HL-60/S4 treated with phorbol 12-myristate 13-acetate at 8.2 ng/mL for 4 days and 3 days (cell line): ENCODE data around the gene NCKAP5.

Experiments used
- in situ Hi-C: fragments of 300-500 bp; cut with MboI; formaldehyde crosslinking; loops from 2 replicates; pipeline ENCODE4 v1.15.0; 2022; ENCODE audit warnings: low sequenced_read_pairs

Gene NCKAP5

DNA sequence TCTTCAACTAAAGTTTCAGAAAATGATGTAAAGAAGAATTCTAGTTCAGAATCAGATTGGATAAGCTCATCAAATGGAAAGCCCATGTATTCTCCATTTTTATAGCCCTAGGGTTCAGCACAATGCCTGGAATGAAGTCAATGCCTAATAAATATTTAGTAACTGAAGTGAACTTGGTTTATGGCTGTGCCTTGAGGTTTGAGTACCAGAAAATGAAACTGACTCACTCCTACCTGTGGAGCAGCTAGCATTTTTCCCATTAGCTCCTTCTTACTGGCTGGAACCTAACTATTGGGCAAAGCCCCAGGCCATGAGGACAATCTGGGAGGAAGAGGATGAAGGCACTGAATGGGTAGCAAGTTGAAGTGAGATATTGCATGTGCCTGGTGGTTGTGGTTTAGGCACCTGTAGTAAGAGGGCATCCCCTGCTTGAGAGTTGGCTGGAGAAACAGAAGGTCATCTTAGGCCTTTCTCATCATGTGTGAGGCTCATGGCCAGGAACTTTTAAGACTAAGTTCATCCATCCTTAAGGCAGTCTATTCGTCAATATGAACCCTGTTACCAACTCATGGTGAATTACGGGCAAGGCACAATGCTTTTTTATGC lies 813.3 kb downstream of the NCKAP5 start:
- in situ Hi-C loops = no loop called here

DNA sequence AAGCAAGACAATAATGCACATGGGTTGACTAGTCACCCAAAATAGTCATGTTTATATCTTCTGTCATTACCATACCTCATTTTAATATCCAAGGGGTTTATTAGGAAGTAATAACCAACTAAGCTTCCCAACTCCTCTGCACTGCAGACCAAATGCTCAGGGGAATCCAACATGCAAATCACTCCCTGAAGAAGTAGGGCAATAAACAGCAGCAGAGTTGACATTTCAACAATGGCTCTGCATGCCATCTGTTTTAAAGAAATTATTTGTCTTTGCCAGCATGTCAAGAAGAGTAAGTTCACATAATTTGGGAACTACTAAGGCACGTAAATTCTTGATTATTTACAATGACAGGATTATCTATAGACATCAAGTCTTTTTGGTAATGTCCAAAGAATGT lies 813.9 kb downstream of the NCKAP5 start:
- in situ Hi-C loops = no loop called here

DNA sequence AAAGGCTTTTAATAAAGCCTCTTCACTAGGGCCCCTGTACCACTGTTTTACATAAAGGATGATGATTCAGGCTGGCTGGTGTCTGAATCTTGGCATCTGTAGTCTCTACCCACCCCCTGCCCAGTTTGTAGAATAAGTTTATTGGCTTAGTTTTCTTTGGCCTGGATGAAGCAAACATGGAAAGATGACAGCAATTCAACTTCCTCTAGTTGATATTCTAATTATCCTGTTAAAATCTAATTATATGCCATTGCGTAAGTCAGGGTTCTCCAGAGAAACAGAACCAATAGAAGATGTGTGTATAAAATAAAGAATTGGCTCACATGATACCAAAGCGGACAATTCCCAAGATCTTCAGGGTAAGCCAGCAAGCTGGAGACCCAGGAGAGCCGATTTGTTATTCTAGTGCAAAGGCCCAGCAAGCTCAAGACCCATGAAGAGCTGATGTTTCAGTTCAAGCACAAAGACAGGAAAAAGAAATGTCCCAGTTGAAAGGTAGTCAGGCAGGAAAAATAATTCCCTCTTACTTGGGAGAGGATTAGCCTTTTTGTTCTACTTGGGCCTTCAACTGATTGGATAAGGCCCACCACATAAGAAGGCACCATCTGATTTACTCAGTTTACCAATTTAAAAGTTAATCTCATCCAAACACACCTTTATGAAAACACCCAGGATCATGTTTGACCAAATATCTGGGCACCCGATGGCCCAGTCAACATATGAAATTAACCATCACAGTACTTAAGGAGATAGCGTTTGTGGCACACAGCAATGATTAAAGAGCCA lies 815.6 kb downstream of the NCKAP5 start:
- in situ Hi-C loops = no loop called here

DNA sequence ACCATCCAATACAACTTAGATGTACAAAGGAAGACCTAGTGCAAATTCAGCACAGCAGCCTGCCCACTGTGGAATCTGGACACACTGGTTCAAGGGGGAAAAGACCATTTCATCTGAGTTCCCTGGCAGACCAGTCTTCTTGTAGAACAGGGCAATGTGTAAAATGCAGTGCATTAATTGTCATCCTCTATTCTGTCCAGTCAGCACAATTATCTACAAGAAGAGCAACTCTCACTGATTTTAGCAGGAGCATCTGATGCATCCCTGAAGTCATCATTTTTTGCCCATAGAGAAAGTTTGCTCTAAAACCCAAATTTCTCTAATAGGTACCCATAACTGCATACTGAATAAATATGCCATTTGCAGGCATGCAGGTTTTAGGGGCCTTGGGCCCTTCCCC lies 816.4 kb downstream of the NCKAP5 start:
- in situ Hi-C loops = no loop called here

DNA sequence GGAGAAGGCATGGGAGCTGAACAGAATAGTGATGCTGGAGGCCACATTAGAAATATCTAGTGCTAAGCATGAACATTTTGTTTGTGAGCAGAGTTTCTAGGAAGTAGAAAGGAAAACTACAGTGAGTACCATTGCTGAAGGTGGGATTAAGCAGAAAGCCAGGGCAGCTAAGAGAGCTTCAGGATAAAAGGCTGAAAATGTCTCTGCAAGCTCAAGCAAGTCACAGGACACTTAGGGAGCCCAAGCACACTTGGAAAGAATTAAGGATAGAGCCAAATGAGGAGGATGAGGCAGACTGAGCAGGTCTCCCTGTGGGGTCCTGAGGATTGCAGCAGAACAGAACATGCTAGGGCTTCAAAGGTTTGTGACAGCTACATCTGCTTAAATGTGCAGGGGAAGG lies 817.7 kb downstream of the NCKAP5 start:
- in situ Hi-C loops = no loop called here

DNA sequence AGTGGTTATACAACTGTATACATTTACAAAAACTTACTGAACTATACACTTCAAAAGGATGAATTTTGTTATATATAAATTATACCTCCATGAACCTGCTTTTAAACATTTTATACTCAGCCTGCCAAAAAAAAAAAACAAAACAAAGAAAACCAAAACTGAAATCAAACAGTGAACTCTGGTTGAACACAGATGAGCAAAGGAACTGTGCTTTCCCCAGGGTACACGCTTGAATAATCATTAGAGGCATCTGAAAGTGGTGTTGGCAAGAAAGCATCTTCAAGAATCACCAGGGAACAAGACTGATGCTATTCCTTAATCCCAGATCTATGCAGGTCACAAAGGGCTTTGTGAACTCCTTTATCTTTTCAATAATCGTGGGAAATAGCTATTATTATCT lies 821.2 kb downstream of the NCKAP5 start:
- in situ Hi-C loops = no loop called here

DNA sequence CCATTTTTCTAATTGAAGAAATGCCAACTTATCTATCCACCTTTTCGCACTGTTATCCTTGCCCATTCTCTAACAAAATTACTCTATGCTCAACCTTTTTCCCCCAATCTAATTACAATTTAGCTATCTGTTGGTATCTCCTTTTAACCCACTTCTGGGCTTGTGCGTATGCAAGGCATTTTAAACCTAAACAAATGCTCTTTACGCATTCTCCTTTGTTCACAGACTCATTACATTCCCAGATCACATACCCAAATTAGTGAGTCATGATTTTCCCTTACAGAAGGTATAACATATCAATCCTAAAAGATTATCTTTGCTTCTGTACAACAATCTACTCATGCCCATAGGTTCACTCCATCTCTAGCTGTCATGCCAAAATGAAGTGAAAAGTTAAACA lies 826.5 kb downstream of the NCKAP5 start:
- in situ Hi-C loops = no loop called here

DNA sequence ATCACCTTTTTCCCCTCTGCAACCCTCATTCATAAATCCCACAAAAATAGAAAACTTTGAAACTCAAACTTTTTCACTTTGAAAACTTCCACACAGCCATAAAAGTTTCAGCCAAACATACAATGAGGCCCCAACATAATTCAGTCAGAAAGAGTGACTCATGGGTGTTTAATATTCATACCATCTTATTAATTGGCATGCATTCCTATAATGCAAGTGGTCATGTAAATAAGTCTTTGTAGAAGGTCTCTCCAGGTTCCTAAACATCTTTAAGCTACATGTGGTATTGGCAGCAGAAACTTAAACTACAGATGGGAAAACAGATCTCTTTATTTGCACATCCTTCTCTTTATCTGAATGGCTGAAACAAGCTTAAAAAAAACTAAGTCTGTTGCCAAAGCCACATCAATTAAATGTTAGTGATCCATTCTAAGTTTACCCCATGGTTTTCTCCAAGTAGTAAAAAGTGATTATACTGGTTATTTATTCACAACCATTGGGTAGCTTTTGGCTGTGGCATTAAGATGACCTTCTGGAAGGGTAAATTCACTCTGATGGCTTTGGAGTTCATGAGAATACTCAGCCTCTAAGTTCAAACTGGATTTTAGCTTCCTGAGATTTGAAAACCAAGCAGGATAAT lies 828.1 kb downstream of the NCKAP5 start:
- in situ Hi-C loops = no loop called here

DNA sequence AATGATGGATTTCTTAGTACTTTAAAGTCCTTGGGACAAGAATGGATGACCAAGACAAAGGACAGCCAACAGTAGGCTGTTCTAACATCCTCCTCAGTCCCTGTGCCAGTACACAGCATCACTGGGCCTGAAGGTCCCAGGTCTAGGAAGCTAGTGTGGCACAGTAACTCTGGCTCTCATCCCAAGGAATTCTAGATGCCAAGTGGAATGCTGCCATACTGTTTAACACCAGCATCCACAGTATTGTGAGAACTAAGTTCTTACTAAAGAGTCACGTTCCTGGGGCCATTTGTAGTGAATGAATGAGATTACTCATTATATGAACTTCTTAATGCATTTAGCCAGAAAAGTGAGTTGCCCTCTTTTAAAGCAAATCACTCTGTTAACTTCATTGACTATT lies 830.0 kb downstream of the NCKAP5 start:
- in situ Hi-C loops = no loop called here

DNA sequence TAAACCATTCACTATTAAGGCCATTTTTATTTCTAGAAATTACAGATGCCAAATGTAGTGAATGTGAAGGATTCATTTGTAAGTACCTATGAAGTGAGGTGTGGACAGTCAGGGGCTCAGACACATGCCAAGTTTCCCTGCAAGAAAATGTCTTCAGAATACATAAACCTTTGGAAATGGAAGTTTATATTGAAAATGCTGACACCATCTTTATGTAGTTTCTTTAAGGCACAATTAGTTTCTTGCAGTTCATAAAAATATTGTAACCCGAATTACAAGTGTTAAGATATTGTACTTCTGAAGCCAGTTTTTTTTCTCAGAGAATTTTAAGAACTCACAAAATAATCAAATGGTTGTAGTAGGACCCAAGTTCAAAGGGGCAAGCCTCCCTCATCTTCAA lies 832.2 kb downstream of the NCKAP5 start:
- in situ Hi-C loops = no loop called here

DNA sequence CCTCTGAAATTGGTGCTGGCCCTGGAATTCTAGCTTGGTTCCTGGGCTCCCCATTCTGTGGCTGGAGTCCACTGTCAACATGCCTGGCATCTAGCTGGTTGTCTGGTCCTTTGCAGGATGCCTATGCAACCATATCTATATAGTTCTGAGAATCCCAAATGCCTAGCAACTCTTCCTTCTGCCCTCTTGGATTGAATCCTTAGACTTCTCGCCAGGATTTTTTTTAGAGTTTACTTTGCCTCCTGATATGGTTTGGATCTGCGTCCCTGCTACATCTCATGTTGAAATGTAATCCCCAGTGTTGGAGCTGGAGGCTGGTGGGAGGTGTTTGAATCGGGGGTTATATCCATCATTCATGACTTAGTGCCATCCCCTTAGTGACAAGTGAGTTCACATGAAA lies 833.3 kb downstream of the NCKAP5 start:
- in situ Hi-C loops = no loop called here

DNA sequence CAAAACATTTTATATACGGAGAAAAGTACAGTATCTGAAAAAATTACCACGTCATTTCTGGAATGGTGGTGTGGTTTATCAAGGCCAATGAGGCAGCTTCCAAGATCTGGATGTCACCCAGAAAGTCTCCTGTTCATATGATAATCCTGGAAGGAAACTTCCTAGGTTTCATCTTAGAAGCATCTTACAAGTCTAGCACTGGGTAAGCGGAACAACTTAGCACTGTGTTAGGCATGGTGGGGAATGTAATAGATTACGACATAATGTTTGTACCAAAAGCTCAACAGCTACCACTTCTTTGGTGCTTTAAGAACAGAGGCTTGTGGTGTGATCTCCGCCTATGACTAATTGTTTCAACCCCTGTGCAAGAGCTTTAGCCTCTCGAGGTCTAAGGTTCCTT lies 835.2 kb downstream of the NCKAP5 start:
- in situ Hi-C loops = no loop called here

DNA sequence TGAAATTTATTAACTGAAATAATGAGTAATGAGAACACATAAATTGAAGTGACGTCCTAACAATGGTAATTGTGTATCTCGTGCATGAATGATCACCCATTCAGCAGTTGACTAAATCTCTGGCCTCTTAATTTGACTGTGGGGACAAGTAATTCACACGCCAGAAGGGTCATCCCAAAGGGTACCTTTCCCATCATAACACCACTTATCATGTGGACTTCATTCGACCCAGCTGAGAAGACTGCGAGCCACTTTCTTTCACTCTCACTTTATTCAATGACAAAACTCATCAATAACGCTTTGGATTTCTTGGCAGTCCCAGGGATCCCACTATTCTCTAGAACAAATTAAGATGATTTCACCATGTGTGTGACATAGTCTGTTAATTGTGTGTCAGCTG lies 835.6 kb downstream of the NCKAP5 start:
- in situ Hi-C loops = no loop called here

DNA sequence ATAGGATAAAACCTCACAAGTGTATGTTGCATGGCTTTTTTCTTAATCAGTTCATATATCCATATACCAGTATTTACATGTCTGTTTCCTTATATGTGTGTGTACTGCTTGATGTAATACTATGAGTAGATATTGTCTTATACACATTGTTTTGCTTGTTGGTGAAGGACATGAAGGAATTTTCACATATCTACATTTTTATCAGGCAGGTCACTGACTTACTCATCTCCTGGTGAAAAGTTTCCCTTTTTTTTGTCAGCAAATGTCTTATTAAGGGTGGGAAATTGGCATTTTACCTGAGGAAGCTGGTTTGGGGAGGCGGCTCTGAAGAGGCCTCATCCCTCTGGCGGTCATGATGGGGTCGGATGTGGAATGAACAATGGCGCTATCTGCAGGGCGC lies 836.8 kb downstream of the NCKAP5 start:
- in situ Hi-C loops = no loop called here

DNA sequence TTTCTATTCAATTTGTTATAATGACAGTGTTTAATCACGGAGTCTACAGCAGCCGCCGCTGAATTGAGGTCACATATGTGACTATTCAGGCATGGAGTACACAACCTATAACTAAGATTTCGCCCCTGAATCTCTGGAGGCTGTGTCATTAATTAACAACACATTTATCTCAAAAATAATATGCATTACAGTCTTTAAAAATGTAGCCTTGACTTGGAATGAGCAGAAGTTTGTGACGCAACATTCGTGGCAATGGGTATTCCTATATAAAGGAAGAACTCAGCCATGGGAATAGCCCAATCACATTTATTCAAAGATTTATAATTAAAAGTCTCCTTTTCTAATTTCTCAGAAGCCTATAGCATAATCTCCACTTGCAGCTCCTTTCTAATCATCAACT lies 837.7 kb downstream of the NCKAP5 start:
- in situ Hi-C loops = no loop called here

DNA sequence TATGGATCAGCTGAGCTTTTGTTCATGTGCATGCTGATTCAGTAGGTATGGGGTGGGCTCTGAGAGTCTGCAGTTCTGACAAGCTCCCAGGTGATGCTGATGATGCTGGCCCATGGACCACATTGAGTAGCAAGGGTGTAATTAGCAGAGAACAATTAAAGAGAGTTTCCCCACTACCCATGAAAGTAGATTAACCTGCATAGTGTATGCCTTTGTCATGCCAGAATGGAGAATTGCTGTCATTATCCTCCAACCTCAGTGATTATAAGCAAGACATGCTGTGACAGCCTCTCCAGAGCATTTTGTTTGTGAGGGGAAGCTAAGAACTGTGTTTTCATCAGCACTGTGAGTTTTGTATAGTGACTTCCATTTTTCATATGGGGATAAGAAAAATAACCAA lies 838.7 kb downstream of the NCKAP5 start:
- in situ Hi-C loops = no loop called here

DNA sequence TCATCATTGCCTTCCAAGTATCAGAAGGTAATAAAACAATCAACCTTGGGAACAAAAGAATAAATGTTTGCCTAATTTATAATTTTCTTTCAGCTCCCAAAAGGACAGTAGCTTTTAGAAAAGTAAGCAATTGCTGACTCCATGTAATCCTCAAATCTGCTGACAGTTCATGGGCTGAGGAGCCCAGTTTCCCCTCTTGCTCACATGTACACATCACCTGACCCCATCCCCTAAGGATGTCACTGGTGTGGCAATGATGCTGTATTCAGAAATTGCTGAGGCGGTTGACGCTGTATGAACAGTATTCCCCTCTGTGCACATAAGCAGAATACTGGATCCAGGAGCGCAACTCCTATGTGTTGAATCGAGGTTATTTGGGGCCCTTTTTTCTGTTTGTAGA lies 842.1 kb downstream of the NCKAP5 start:
- in situ Hi-C loops = no loop called here

DNA sequence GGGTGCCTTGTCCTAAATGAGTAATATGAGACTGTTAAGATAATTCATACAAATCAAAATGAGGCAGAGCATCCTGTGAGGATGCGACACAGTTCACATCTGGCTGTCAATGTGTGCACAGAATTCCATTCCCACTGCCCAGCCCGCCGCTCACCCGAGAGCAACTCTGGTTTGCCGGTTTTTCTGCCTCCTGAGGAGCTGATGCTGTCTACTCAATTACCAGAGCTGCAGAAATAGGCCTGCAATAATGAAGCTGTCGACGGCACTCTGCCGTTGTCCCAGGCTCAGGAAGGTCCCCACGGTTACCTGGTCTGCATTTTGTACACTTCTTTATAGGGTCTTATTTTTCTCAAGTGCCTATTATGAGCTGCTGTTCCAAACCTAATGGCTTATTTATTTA lies 842.5 kb downstream of the NCKAP5 start:
- in situ Hi-C loops = no loop called here

DNA sequence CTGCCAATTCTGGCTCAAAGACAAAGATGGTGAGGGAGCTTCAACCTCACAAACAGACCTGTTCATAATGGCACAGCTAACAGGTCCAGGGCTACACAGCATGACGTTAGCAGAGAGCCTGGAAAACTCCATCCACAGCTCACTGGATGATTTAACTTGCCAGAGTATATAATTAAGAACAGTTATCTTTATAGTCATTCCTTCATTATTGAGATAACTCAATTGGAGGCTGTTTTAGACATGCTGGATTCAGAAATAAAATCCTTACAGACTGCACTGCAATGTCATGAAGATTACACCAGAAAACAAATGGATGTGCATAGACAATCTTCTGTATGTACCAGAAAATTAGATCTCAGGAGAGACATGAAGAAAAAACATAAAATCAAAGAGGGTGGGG lies 843.1 kb downstream of the NCKAP5 start:
- in situ Hi-C loops = no loop called here

DNA sequence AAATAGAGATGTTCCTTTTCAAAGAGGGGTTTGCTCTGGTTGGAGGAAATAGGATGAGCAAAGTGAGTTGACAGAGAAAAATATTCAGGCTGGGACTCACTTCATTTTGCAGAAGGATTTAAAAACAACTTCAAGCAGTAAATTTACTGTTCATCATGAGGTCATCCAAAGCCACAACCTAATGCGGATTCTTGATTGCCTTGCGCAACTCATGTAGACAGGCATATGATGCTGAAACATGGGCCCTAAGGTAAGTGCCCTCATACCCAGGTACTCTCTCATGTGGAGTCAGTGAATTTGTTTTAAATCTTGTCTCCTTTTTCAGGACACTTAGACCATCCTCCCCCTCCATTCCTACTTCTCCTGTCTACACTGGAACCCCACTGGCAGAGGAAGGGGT lies 846.3 kb downstream of the NCKAP5 start:
- in situ Hi-C loops = no loop called here

DNA sequence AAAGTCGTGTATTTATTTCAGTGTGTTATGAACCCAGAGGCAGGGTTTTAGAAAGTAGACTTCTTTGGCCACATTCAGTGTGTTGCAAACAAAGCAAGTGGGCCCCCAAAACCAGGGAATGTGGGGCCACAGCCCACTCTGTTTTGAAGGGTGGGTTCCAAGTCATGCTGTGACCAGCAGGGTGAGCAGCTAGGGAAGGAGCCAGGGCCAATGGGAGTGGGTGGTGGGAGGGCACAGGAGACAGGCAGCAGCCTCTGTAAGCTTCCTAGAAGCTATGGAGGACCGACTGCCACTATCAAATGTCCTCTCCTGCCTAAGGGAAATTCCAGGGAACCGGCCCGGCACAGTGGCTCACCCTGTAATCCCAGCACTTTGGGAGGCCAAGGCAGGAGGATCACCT lies 847.9 kb downstream of the NCKAP5 start:
- in situ Hi-C loops = no loop called here

DNA sequence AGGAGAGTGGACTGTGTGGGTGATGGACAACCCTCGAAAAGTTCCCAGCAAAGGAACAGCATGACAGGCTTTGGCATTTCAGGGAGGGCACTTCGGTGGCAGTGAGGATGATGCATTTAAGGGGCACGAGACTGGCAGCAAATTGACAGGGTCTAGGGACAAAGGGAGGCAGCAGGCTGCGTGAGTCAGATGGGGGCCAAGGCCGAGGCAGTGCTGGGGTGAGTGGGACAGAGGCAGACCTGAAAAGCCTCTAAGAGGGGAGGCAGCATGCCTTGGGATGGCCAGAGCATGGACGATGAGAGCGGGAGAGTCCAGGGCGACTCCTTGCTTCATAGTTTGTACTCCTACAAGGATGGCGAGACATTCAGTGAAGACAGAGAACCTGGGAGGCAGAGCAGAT lies 848.8 kb downstream of the NCKAP5 start:
- in situ Hi-C loops = no loop called here
